Mesenchymal stem cell (in vitro differentiated cells and primary cell): ENCODE results near the gene ENO2.
A peak's percentile ranks its signal among the peaks of the same experiment; 100 is the strongest.

ENCODE experiments used
- DNase-seq: peaks from one replicate; pipeline ENCODE4 v3.0.0-alpha.2; 2013
- H2AFZ ChIP-seq: one replicate; pipeline ENCODE4 v1.6.1; 2013; ENCODE audit warnings: low read depth, mild to moderate bottlenecking, control low read depth, inconsistent platforms, low read length, moderate library complexity
- H2AK5ac ChIP-seq: 2 replicates; pipeline ENCODE4 v1.6.1; 2013; ENCODE audit warnings: low read length, moderate library complexity, mild to moderate bottlenecking, inconsistent platforms; ENCODE audit not compliant: severe bottlenecking
- H2BK120ac ChIP-seq: one replicate; pipeline ENCODE4 v1.6.1; 2013; ENCODE audit warnings: low read depth, mild to moderate bottlenecking, inconsistent platforms, low read length, moderate library complexity
- H2BK12ac ChIP-seq, 2 experiments: one replicate each; pipeline ENCODE4 v1.6.1; 2013; ENCODE audit warnings: inconsistent platforms in 2 of 2, low read length in 2 of 2, mild to moderate bottlenecking in 2 of 2, moderate library complexity in 2 of 2, control low read depth in 1 of 2
- H2BK15ac ChIP-seq: one replicate; pipeline ENCODE4 v1.6.1; 2013; ENCODE audit warnings: mild to moderate bottlenecking, low read depth, inconsistent platforms; ENCODE audit not compliant: poor library complexity, severe bottlenecking
- H2BK5ac ChIP-seq: 2 replicates; pipeline ENCODE4 v1.6.1; 2013; ENCODE audit warnings: low read depth, mild to moderate bottlenecking, low read length, control low read depth, inconsistent platforms; ENCODE audit not compliant: poor library complexity, severe bottlenecking
- H3K14ac ChIP-seq, 2 experiments: one replicate each; pipeline ENCODE4 v1.6.1; 2013; ENCODE audit warnings: inconsistent platforms in 2 of 2, low read length in 2 of 2, control low read depth in 1 of 2, mild to moderate bottlenecking in 1 of 2, moderate library complexity in 1 of 2
- H3K18ac ChIP-seq, 2 experiments: one replicate each; pipeline ENCODE4 v1.6.1; 2013; ENCODE audit warnings: inconsistent platforms in 2 of 2, low read length in 2 of 2, control low read depth in 1 of 2, low read depth in 1 of 2, mild to moderate bottlenecking in 1 of 2
- H3K23ac ChIP-seq, 2 experiments: one replicate each; pipeline ENCODE4 v1.6.1; 2013; ENCODE audit warnings: inconsistent platforms in 2 of 2, low read length in 2 of 2, mild to moderate bottlenecking in 2 of 2, moderate library complexity in 2 of 2, control low read depth in 1 of 2
- H3K27ac ChIP-seq: 2 replicates; pipeline ENCODE4 v1.5.1; 2013; ENCODE audit warnings: mild to moderate bottlenecking, moderate library complexity, low read length, control low read depth, inconsistent platforms; ENCODE audit not compliant: poor library complexity, severe bottlenecking
- H3K27me3 ChIP-seq, 2 experiments: 2 replicates each; pipeline versions ENCODE4 v1.6.1 to v1.7.0; 2013; ENCODE audit warnings: low read length in 2 of 2, mild to moderate bottlenecking in 2 of 2, moderate library complexity in 2 of 2, control low read depth in 1 of 2, inconsistent platforms in 1 of 2; ENCODE audit not compliant: control insufficient read depth in 1 of 2, insufficient read depth in 1 of 2
- H3K36me3 ChIP-seq, 2 experiments: 2 replicates each; pipeline versions ENCODE4 v1.6.1 to v1.7.0; 2013; ENCODE audit warnings: low read length in 2 of 2, control low read depth in 1 of 2, inconsistent platforms in 1 of 2, low read depth in 1 of 2, mild to moderate bottlenecking in 1 of 2; ENCODE audit not compliant: insufficient read depth in 2 of 2, control insufficient read depth in 1 of 2
- H3K4ac ChIP-seq, 2 experiments: one replicate each; pipeline ENCODE4 v1.6.1; 2013; ENCODE audit warnings: inconsistent platforms in 2 of 2, low read length in 2 of 2, mild to moderate bottlenecking in 2 of 2, moderate library complexity in 2 of 2, control low read depth in 1 of 2, low read depth in 1 of 2
- H3K4me1 ChIP-seq: 2 replicates; pipeline ENCODE4 v1.6.1; 2013; ENCODE audit warnings: low read depth, low read length, control low read depth; ENCODE audit not compliant: control insufficient read depth, insufficient read depth
- H3K4me2 ChIP-seq: 2 replicates; pipeline ENCODE4 v1.6.1; 2013; ENCODE audit warnings: low read length, mild to moderate bottlenecking, inconsistent platforms; ENCODE audit not compliant: poor library complexity, severe bottlenecking
- H3K4me3 ChIP-seq, 2 experiments: 2 replicates each; pipeline versions ENCODE4 v1.5.1 to v1.7.0; 2013; ENCODE audit warnings: low read length in 2 of 2, mild to moderate bottlenecking in 2 of 2, control low read depth in 1 of 2, low read depth in 1 of 2; ENCODE audit not compliant: insufficient read depth in 1 of 2
- H3K79me1 ChIP-seq: replicated peaks from 2 replicates; pipeline ENCODE4 v1.6.1; 2013; ENCODE audit warnings: mild to moderate bottlenecking, control low read depth, low read length, inconsistent platforms; ENCODE audit not compliant: poor library complexity, severe bottlenecking
- H3K9ac ChIP-seq: 2 replicates; pipeline ENCODE4 v1.7.0; 2013; ENCODE audit warnings: mild to moderate bottlenecking, low read length, moderate library complexity
- H3K9me3 ChIP-seq: 2 replicates; pipeline ENCODE4 v1.7.0; 2013; ENCODE audit warnings: mild to moderate bottlenecking, low read length; ENCODE audit not compliant: control insufficient read depth
- H4K8ac ChIP-seq: one replicate; pipeline ENCODE4 v1.6.1; 2013; ENCODE audit warnings: inconsistent platforms, mild to moderate bottlenecking, low read length, moderate library complexity
- H4K91ac ChIP-seq: one replicate; pipeline ENCODE4 v1.6.1; 2013; ENCODE audit warnings: mild to moderate bottlenecking, low read length, inconsistent platforms
- WGBS: methylation state at CpG from one replicate; pipeline ENCODE4 v1.1.7; 2013; ENCODE audit warnings: mixed read lengths; 5-methylcytosine and 5-hydroxymethylcytosine counted together

Gene ENO2

DNA sequence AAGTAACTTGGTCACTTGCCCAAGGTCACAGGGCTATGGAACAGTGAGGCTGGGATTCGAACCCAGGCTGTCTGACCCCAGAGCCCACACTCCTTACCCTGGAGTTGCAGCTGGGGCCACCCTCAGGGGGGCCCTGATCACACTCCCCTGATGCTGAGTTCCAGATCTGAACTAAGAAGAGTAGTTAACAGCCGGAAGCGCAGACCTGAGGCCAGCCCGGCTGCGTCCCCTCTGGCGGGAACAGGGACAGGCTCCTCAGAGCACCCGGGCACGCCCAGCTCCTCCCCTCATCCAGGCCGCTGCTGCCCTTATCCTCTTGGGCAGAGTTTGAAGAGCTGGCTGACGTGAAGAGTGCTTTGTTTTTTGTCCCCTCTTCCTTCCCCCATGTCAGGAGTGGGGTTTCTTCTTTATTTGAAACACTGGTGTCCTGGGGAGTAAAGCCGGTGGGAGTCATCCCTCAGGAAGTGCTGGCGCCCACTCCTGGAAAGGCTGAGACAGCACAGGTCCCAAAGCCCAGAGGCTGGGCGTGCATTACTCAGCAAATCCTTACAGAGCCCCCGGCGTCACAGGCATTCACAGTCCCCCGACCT lies 47.4 kb downstream of the ENO2 start:
- peak; percentile 91 for DNase-seq
- peak overlapping the region; percentile 3 for H3K4me2 ChIP-seq
- H2BK15ac ChIP-seq: peak overlapping the region; percentile 96
- peaks cover 16% of the 10 kb centered on the region for H3K4me1 ChIP-seq
- H3K4me3 ChIP-seq: peak overlapping the region in 1 of 2 experiments; percentile 65
- no peak overlapping the region for H2BK5ac ChIP-seq
- WGBS: 14% methylated on average over 13 of the region's 16 CpGs
- peak overlapping the region; percentile 81 for H2BK120ac ChIP-seq
- H2AFZ ChIP-seq: peak overlapping the region; percentile 1
- no peak overlapping the region for H3K27ac ChIP-seq
- H4K8ac ChIP-seq: peak overlapping the region; percentile 98
- peak overlapping the region in 1 of 2 experiments; percentile 38 for H2BK12ac ChIP-seq
- H3K79me1 ChIP-seq: no peaks in the 10 kb centered on the region
- H3K4ac ChIP-seq: peak overlapping the region; percentile 25 to 42
- H3K14ac ChIP-seq: no peak overlapping the region
- H3K9ac ChIP-seq: peak overlapping the region; percentile 79
- H3K9me3 ChIP-seq: no peaks in the 10 kb centered on the region
- peaks cover 28 to 43% of the 10 kb centered on the region in 2 experiments for H3K36me3 ChIP-seq
- peaks cover 0 to 3% of the 10 kb centered on the region in 2 experiments for H3K27me3 ChIP-seq
- no peak overlapping the region for H3K23ac ChIP-seq
- H3K18ac ChIP-seq: peak overlapping the region; percentile 82 to 94
- H2AK5ac ChIP-seq: peak overlapping the region; percentile 1
- H4K91ac ChIP-seq: peak overlapping the region; percentile 88

DNA sequence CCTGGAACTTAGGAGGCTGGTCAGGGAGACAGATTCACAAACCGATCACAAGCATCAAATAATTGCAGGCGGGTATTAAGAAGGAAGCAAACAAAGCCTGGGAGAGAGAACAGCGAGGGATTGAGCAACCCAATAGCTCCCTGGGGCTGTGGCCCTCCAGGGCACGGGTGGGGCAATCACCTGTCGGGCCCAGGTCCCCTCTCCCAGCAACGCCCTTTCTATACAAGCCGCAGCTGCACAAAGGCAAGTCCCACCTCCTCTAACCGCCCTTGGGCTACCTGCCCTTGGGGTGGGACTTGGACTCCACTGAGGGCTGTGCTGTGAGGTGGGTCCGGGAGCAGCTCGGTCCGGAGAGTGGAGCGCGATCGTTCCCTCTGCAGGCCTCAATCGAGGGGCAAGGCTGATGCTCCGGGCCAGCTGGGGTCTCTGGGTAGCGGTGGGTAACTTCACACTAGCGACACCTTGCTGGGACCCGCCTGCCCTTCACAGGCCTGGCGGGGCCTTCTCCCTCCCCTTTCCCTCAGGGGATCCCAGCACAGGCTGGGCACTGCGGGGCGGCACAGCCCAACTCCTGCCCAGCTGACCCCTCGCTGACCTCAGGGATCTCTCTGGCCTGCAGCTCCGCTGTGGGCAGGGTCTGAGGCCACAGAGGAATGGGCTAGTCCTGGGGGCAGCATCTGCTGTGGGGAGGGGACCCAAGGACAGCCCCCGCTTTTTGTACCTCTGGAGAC lies 48.1 kb downstream of the ENO2 start:
- Histone ChIP-seq H3K4me1 (peaks cover 16% of the 10 kb centered on the region), H4K8ac (peak overlapping the region; percentile 98), H2BK15ac (peak overlapping the region; percentile 96), H3K27ac (peak overlapping the region; percentile 4), H3K14ac (no peak overlapping the region), H3K4me3 (peak overlapping the region in 1 of 2 experiments; percentile 65), H2BK12ac (peak overlapping the region; percentile 43 to 80), H3K18ac (peak overlapping the region; percentile 82 to 96), H3K4me2 (peak overlapping the region; percentile 3), H2BK120ac (peak overlapping the region; percentile 81), H3K79me1 (peaks cover 5% of the 10 kb centered on the region), H2AK5ac (peak overlapping the region; percentile 42), H3K9ac (peak overlapping the region; percentile 79), H2AFZ (peak overlapping the region; percentile 10), H3K4ac (peak overlapping the region; percentile 14 to 97), H3K27me3 (no peaks in the 10 kb centered on the region), H2BK5ac (no peak overlapping the region), H3K23ac (no peak overlapping the region), H4K91ac (peak overlapping the region; percentile 97), H3K9me3 (no peaks in the 10 kb centered on the region), H3K36me3 (peaks cover 35 to 44% of the 10 kb centered on the region in 2 experiments)
- DNase-seq: no peak
- 68% methylated on average over 23 of the region's 25 CpGs for WGBS

DNA sequence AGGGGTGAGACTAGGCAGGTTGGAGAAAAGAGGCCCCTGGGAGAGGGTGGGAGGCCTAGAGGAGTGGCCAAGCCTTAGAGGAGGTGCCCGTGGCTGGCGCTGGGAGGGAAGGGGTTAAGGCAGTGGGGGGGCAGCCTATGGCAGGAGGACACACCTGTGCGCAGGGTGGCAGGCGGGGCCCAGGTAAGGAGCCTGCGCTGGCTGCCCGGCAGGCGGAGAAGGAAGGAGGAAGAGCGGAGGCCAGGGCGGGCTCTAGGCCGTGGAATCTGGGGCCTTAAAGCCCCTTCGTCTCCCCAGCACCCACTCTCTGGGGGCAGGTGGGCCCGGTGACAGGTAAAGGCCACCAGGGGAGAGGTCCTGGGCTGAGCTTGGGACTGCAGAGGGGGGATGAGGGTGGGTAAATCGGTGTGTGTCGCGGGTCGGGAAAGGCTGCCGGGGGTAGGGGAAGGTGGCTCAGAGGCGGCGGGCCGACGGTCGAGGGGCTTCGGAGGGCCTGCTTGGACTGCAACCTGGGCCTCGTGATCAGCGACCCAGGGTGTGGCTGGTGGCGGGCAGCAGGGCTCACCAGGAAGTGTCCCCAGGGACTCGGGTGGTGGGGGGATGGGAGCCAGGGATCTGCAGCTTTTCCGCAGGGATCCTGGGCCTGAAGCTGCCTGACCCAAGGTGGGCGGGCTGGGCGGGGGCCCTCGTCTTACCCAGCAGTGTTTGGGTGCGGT lies 48.8 kb downstream of the ENO2 start:
- no peak overlapping the region for H3K4me3 ChIP-seq
- no peak overlapping the region for H3K4me2 ChIP-seq
- peak overlapping the region; percentile 97 for H4K91ac ChIP-seq
- H2AFZ ChIP-seq: peak overlapping the region; percentile 10
- DNase-seq: no peak
- H3K18ac ChIP-seq: peak overlapping the region in 1 of 2 experiments; percentile 24
- peak overlapping the region; percentile 79 for H3K9ac ChIP-seq
- no peak overlapping the region for H3K27ac ChIP-seq
- H3K14ac ChIP-seq: no peak overlapping the region
- no peaks in the 10 kb centered on the region for H3K9me3 ChIP-seq
- peaks cover 20% of the 10 kb centered on the region for H3K4me1 ChIP-seq
- H2AK5ac ChIP-seq: peak overlapping the region; percentile 42
- H2BK15ac ChIP-seq: peak overlapping the region; percentile 41
- H3K23ac ChIP-seq: no peak overlapping the region
- H2BK12ac ChIP-seq: peak overlapping the region; percentile 51 to 80
- peaks cover 42 to 50% of the 10 kb centered on the region in 2 experiments for H3K36me3 ChIP-seq
- H4K8ac ChIP-seq: no peak overlapping the region
- H3K27me3 ChIP-seq: no peaks in the 10 kb centered on the region
- H3K79me1 ChIP-seq: peaks cover 11% of the 10 kb centered on the region
- H2BK5ac ChIP-seq: no peak overlapping the region
- 85% methylated on average over 27 of the region's 32 CpGs for WGBS
- peak overlapping the region; percentile 56 to 97 for H3K4ac ChIP-seq
- no peak overlapping the region for H2BK120ac ChIP-seq
